A673 (cell line): Measurements from ENCODE around the gene GPATCH2.

Experiments used
- CTCF ChIP-seq: fragments of 300-800, 200-600 bp; sonication (generic); conservative IDR thresholded peaks from 2 replicates; pipeline ENCODE4 v1.5.1; 2017; ENCODE audit warnings: low read depth, mild to moderate bottlenecking, antibody characterized with exemption, low read length, moderate library complexity, mixed read lengths
- EZH2 ChIP-seq: fragments of 200-600 bp; sonication (generic); IDR thresholded peaks from 2 replicates; pipeline ENCODE4 v1.6.1; 2017; ENCODE audit warnings: borderline replicate concordance, low read depth, mild to moderate bottlenecking, mixed read lengths, antibody characterized with exemption, low read length; ENCODE audit not compliant: poor library complexity, severe bottlenecking

GRCh38 chr1:217535601-217536377 is 95.1 kb downstream of the GPATCH2 start:
- TF ChIP-seq EZH2 (no peak), CTCF (no peak)
